H1 (cell line): Measurements from ENCODE around the gene TRIM28. TPM values are rescaled to one million over a fixed set of nuclear protein-coding genes. Genes with fewer than 3 reads are reported as not detected.

Experiments used
- CHD1 ChIP-seq: IDR thresholded peaks from 2 replicates; pipeline ENCODE4 v1.6.1; 2012; ENCODE audit warnings: low read depth, low read length, improper control_type of control experiment
- CREB1 ChIP-seq: IDR thresholded peaks from 2 replicates; pipeline ENCODE4 v1.6.1; 2012; ENCODE audit warnings: inconsistent platforms
- HDAC6 ChIP-seq: IDR thresholded peaks from one replicate; pipeline ENCODE4 v1.7.1; 2012; ENCODE audit warnings: low read depth, mild to moderate bottlenecking, inconsistent platforms, low read length, moderate library complexity
- SP1 ChIP-seq: IDR thresholded peaks from 2 replicates; pipeline ENCODE4 v1.6.1; 2011; ENCODE audit warnings: low read depth, low read length
- SP2 ChIP-seq: IDR thresholded peaks from 2 replicates; pipeline ENCODE4 v1.6.1; 2012; ENCODE audit warnings: mild to moderate bottlenecking, low read length, inconsistent platforms
- ZNF274 ChIP-seq: IDR thresholded peaks from 2 replicates; pipeline ENCODE4 v1.7.0; 2012; ENCODE audit warnings: low read length, borderline replicate concordance; ENCODE audit errors: extremely low read depth
- polyA plus RNA-seq, 7 experiments: library from polyadenylated mRNA; depleted of rRNA in 3 of 7; stranded (reverse) in 5 of 7; unstranded in 2 of 7; fragments of >200 nt in 5 of 7; fragments of 200-250 nt in 2 of 7; gene quantifications; 1 replicate in 5 of 7; 2 replicates in 1 of 7; 4 replicates in 1 of 7; pipeline versions ENCODE4 v1.2.1 to v1.2.3, GENCODE V29; 2011 to 2013; ENCODE audit warnings: missing spikeins in 2 of 7, mixed read lengths in 2 of 7
- total RNA-seq: library from RNA; stranded (reverse); fragmentation: NEBNext Ultra II Directional; extraction: Animal tissue kit (Norgen Biotek cat#: 25700); gene quantifications from 2 replicates; pipeline ENCODE4 v1.2.1, GENCODE V29; 2021

Gene TRIM28
- total and polyA plus RNA-seq, 2 of the 8 experiments (the other 6 are each of a cell fraction or from before 2014, with no cell fraction given) = 1,433 to 1,442 TPM

DNA sequence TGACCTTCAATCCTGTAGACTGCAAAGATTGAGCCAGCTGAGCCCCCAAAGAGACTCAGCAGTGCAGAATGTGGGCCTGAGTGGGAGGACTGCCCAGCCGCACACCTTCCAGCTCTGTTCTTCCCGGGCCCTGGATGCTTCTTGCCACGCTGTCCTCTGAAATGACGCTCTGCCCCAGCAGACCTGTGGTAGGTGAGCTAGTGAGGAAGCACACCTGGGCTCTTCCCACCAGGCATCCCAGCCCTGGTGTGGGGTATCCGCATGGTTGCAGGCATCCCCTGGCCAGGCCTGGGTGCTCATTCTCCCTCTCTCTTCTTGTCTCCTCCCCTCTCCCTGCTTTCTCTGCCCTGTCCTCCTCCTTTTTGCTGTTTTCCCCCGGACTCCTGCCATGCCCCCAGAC lies 39.1 kb downstream of the TRIM28 start (continued):
- no peak for TF ChIP-seq SP2
- TF ChIP-seq CHD1 = no peak
- TF ChIP-seq ZNF274 = no peak
- no peak for TF ChIP-seq HDAC6
- TF ChIP-seq SP1 = no peak
- no peak for TF ChIP-seq CREB1
